HEK293 (cell line): ENCODE measurements around the gene ADCY4.

Experiments
- CTCF ChIA-PET: fragments of 350-600 bp; formaldehyde crosslinking; extraction: SDS; loops from one replicate; lab custom pipeline; 2021; ENCODE audit warnings: antibody characterized with exemption; lab: Yijun Ruan, JAX
- POLR2A ChIA-PET: fragments of 300-600 bp; formaldehyde crosslinking; extraction: SDS; loops from one replicate; lab custom pipeline; 2020; ENCODE audit warnings: antibody characterized with exemption, inconsistent platforms; lab: Yijun Ruan, JAX
- H3K27ac ChIP-seq: fragments of 200-500 bp; sonication (Bioruptor generic); 2 replicates; pipeline ENCODE4 v1.5.1; 2014; ENCODE audit warnings: low read depth, low read length, control low read depth, inconsistent platforms; ENCODE audit errors: extremely low read depth
- H3K36me3 ChIP-seq, 2 experiments: fragments of 200-500 bp in 1 of 2; sonication (Bioruptor generic) in 1 of 2; 1 replicate in 1 of 2; 2 replicates in 1 of 2; pipeline ENCODE4 v1.5.1; 2014 to 2017; ENCODE audit warnings: inconsistent platforms in 2 of 2, low read length in 2 of 2; ENCODE audit not compliant: control insufficient read depth in 2 of 2, insufficient read depth in 1 of 2
- H3K4me1 ChIP-seq: fragments of 200-500 bp; sonication (Bioruptor generic); 2 replicates; pipeline ENCODE4 v1.5.1; 2014; ENCODE audit warnings: mild to moderate bottlenecking, low read length, inconsistent platforms; ENCODE audit not compliant: control insufficient read depth, insufficient read depth
- H3K4me3 ChIP-seq: 2 replicates; pipeline ENCODE4 v1.5.1; 2011; ENCODE audit warnings: low read depth, mild to moderate bottlenecking, control low read depth, low read length, moderate library complexity
- H3K9me3 ChIP-seq: fragments of 200-500 bp; sonication (Bioruptor generic); 2 replicates; pipeline ENCODE4 v1.5.1; 2014; ENCODE audit warnings: low read depth, low read length, inconsistent platforms; ENCODE audit not compliant: control insufficient read depth, insufficient read depth
- KLF17 ChIP-seq: fragments of 450-650 bp; formaldehyde crosslinking; IDR thresholded peaks from 2 replicates; pipeline ENCODE4 v1.5.1; 2016; ENCODE audit warnings: missing biosample characterization, missing genetic modification characterization
- PRDM6 ChIP-seq: fragments of 450-650 bp; formaldehyde crosslinking; IDR thresholded peaks from 2 replicates; pipeline ENCODE4 v1.5.1; 2017; ENCODE audit warnings: missing biosample characterization, missing genetic modification characterization
- TCF7L2 ChIP-seq: IDR thresholded peaks from 2 replicates; pipeline ENCODE4 v1.6.1; 2011; ENCODE audit warnings: low read depth, mild to moderate bottlenecking, inconsistent platforms, low read length, moderate library complexity, borderline replicate concordance
- ZBTB8A ChIP-seq: fragments of 450-650 bp; formaldehyde crosslinking; IDR thresholded peaks from 2 replicates; pipeline ENCODE4 v1.5.1; 2016; ENCODE audit warnings: missing biosample characterization, missing genetic modification characterization
- ZNF157 ChIP-seq: fragments of 450-650 bp; formaldehyde crosslinking; IDR thresholded peaks from 2 replicates; pipeline ENCODE4 v1.5.1; 2016; ENCODE audit warnings: missing biosample characterization, missing genetic modification characterization
- ZNF184 ChIP-seq: fragments of 450-650 bp; IDR thresholded peaks from 2 replicates; pipeline ENCODE4 v1.5.1; 2018; ENCODE audit warnings: missing biosample characterization, mild to moderate bottlenecking, missing genetic modification characterization
- ZNF211 ChIP-seq: fragments of 450-650 bp; formaldehyde crosslinking; IDR thresholded peaks from 2 replicates; pipeline ENCODE4 v1.5.1; 2016; ENCODE audit warnings: low read depth, missing biosample characterization, missing genetic modification characterization
- ZNF214 ChIP-seq: fragments of 450-650 bp; formaldehyde crosslinking; IDR thresholded peaks from 2 replicates; pipeline ENCODE4 v1.5.1; 2017; ENCODE audit warnings: missing biosample characterization, mild to moderate bottlenecking, missing genetic modification characterization, borderline replicate concordance
- ZNF23 ChIP-seq: fragments of 450-650 bp; formaldehyde crosslinking; IDR thresholded peaks from 2 replicates; pipeline ENCODE4 v1.5.1; 2016; ENCODE audit warnings: missing biosample characterization, missing genetic modification characterization, borderline replicate concordance
- ZNF248 ChIP-seq: fragments of 450-650 bp; formaldehyde crosslinking; IDR thresholded peaks from 2 replicates; pipeline ENCODE4 v1.5.1; 2017; ENCODE audit warnings: missing biosample characterization, missing genetic modification characterization
- ZNF292 ChIP-seq: fragments of 450-650 bp; formaldehyde crosslinking; IDR thresholded peaks from 2 replicates; pipeline ENCODE4 v1.5.1; 2016; ENCODE audit warnings: low read depth, missing biosample characterization, missing genetic modification characterization, borderline replicate concordance
- ZNF518A ChIP-seq: fragments of 450-650 bp; formaldehyde crosslinking; conservative IDR thresholded peaks from 2 replicates; pipeline ENCODE4 v1.5.1; 2016; ENCODE audit warnings: low read depth, missing biosample characterization, missing genetic modification characterization
- ZNF571 ChIP-seq: fragments of 450-650 bp; formaldehyde crosslinking; IDR thresholded peaks from 2 replicates; pipeline ENCODE4 v1.5.0; 2017; ENCODE audit warnings: missing biosample characterization, missing genetic modification characterization
- ZNF600 ChIP-seq: fragments of 450-650 bp; formaldehyde crosslinking; IDR thresholded peaks from 2 replicates; pipeline ENCODE4 v1.5.1; 2016; ENCODE audit warnings: missing biosample characterization, missing genetic modification characterization
- ZNF654 ChIP-seq: fragments of 450-650 bp; formaldehyde crosslinking; IDR thresholded peaks from 2 replicates; pipeline ENCODE4 v1.5.1; 2016; ENCODE audit warnings: low read depth, missing biosample characterization, missing genetic modification characterization
- ZNF660 ChIP-seq: fragments of 450-650 bp; IDR thresholded peaks from 2 replicates; pipeline ENCODE4 v1.5.1; 2018; ENCODE audit warnings: missing biosample characterization, mild to moderate bottlenecking, missing genetic modification characterization

ADCY4 gene

GRCh38 chr14:24351517-24351916 is 16.6 kb upstream of the ADCY4 start:
- Histone ChIP-seq H3K9me3 (no peaks in the 10 kb centered on the region), H3K27ac (no peak overlapping the region), H3K4me1 (no peaks in the 10 kb centered on the region), H3K36me3 (no peaks in the 10 kb centered on the region)
- POLR2A ChIA-PET: no interaction called here
- TF ChIP-seq ZNF600: peak; percentile 46; the same call in 1 of the 2 replicates
- no peak for TF ChIP-seq ZNF214 (tag by site-specific recombination)
- TF ChIP-seq ZNF248 (tag by site-specific recombination): no peak
- TF ChIP-seq ZNF157 (tag by site-specific recombination): no peak
- TF ChIP-seq, all 188 proteins: peak for 1
- CTCF ChIA-PET: interaction anchor here (0.9 to 2.2 kb wide), 11 partner anchors 10 to 89 kb away, joined by 3 to 13 read pairs (median 5); partner anchors contain the start of genes ADCY4 and TGM1
- H3K4me3 ChIP-seq: no peak overlapping the region

GRCh38 chr14:24349742-24350141 is 14.9 kb upstream of the ADCY4 start:
- ChIA-PET CTCF (interaction anchor here (0.6 to 1.6 kb wide), 3 partner anchors 16 to 94 kb away, joined by 3 to 9 read pairs (median 3); partner anchors contain the start of gene CIDEB), POLR2A (no interaction called here)

GRCh38 chr14:24348186-24348585 is 13.3 kb upstream of the ADCY4 start:
- no peak for TF ChIP-seq ZNF571 (tag by site-specific recombination)
- Histone ChIP-seq H3K9me3 (no peaks in the 10 kb centered on the region), H3K36me3 (no peaks in the 10 kb centered on the region), H3K4me1 (no peaks in the 10 kb centered on the region), H3K4me3 (no peak overlapping the region), H3K27ac (no peak overlapping the region)
- ChIA-PET POLR2A (no interaction called here), CTCF (interaction anchor here (0.6 to 1.7 kb wide), 8 partner anchors 10 to 106 kb away, joined by 3 to 12 read pairs (median 4); partner anchors contain the start of gene TINF2)

More at GRCh38 chr14:24349742-24350141, 14.9 kb upstream of the ADCY4 start:
- Histone ChIP-seq H3K4me1 (no peaks in the 10 kb centered on the region), H3K4me3 (no peak overlapping the region), H3K9me3 (no peaks in the 10 kb centered on the region), H3K36me3 (no peaks in the 10 kb centered on the region), H3K27ac (no peak overlapping the region)
- no peak for TF ChIP-seq KLF17

GRCh38 chr14:24347134-24347533 is 12.3 kb upstream of the ADCY4 start:
- POLR2A ChIA-PET: no interaction called here
- H3K27ac ChIP-seq: no peak overlapping the region
- CTCF ChIA-PET: interaction anchor here (0.5 to 1.7 kb wide), 6 partner anchors 10 to 964 kb away, joined by 3 to 12 read pairs (median 3); no protein-coding TSS in a partner anchor

More at GRCh38 chr14:24347134-24347533, 12.3 kb upstream of the ADCY4 start:
- Histone ChIP-seq H3K4me1 (no peaks in the 10 kb centered on the region), H3K36me3 (no peaks in the 10 kb centered on the region), H3K4me3 (no peak overlapping the region), H3K9me3 (no peaks in the 10 kb centered on the region)
- no peak for TF ChIP-seq PRDM6 (tag by site-specific recombination)
- no peak for TF ChIP-seq ZNF292
- no peak for TF ChIP-seq ZNF184 (tag by site-specific recombination)
- no peak for TF ChIP-seq TCF7L2
- TF ChIP-seq ZNF211 (tag by site-specific recombination): no peak
- no peak for TF ChIP-seq ZNF654 (tag by site-specific recombination)
- no peak for TF ChIP-seq ZNF660 (tag by site-specific recombination)
- TF ChIP-seq ZNF23 (tag by site-specific recombination): no peak
- TF ChIP-seq ZNF518A (tag by site-specific recombination): no peak
- TF ChIP-seq KLF17: no peak
- no peak for TF ChIP-seq ZBTB8A (tag by site-specific recombination)
